ENCODE data around the gene CHN2.
"Not testable (repeated sequence)": the region's sequence is repeated elsewhere in the genome, so short reads cannot be mapped to it uniquely, and the experiment has no call there.

CHN2 gene

DNA sequence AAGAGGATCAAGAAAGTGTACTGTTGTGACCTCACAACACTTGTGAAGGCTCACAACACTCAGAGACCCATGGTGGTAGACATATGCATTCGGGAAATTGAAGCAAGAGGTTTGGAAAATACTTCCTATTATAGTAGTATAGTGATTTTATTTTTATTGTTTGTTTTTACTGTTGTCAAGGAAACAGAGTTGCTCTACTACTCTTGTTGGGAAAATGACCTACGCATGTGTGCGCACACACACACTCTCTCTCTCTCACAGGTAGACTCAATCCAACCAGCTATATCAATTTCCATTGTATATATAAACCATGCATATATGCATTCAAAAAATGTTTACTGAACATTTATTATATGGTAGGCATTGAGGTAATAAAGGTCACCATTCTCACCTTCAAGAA, 305.4 kb downstream of the CHN2 start:
- DNase-seq (ENCODE audit: low spot score): no peak

- no peak for DNase-seq (ENCODE audit: low spot score)
Measured at GRCh38 chr7:29500719-29501118, 306.1 kb downstream of the CHN2 start.

DNA sequence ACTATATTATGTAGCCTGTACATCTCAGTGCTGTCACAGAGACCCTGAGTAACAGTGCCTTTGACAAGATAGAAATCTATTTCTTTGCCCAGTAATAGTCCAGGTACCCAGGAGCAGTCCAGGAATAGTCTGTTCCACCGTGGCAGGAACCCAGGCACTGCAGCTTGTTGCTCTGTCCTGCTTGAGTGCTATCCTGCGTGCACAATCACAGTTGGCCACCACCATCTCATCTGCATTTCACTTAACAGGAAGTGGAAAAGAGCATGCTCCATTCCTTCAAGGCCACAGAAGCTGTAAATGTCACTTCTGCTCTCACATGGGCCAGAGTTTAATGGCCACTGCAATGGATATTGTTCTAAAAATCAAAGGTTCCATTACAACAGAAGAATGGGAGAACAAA, 307.6 kb downstream of the CHN2 start:
- DNase-seq (ENCODE audit: low spot score): no peak

DNA sequence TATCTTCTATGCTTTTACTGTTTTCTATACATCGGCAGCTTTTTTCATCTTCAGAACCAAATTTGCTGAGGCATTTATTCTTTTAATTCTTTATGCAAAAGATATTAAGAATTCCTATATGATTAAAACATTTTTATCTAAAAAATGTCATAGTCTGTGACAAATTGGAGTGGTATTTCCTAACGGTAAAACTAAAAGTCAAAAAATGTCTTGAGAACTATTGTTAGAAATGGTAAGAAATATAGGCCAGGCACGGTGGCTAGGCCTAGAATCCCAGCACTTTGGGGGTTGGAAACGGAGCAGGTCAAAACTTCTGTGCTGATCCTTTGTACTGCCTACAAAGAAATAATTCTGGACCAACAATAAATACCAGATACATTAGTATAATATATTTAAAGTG, 311.4 kb downstream of the CHN2 start:
- DNase-seq (ENCODE audit: low spot score): no peak

- no peak for DNase-seq (ENCODE audit: low spot score)
Measured at GRCh38 chr7:29508608-29509007, 314.0 kb downstream of the CHN2 start.

- no peak for DNase-seq (ENCODE audit: low spot score)
Measured at GRCh38 chr7:29510028-29510427, 315.5 kb downstream of the CHN2 start.

- DNase-seq (ENCODE audit: low spot score): no peak
Measured at GRCh38 chr7:29511337-29511736, 316.8 kb downstream of the CHN2 start.

GRCh38 chr7:29511851-29512250, 317.3 kb downstream of the CHN2 start:
- no peak for DNase-seq (ENCODE audit: low spot score)

DNA sequence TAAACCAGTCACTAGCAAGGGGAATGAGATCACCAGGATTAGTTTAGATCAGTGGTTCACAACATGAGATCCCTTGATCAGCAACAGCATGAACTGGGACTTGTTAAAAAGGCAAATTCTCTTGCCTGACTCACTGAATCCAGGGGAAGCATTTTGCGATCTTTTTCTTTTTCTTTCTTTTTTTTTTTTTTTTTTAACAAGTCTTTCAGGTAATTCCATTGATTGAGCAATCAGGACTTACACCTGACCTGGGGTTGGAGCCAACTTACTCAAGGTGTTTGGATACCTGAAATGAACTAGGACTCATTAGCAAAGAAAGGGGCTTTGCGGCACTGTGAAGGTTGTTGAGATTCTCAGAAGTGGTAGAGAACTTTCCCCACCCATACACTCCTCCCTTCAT, 321.9 kb downstream of the CHN2 start:
- no peak for DNase-seq (ENCODE audit: low spot score)

GRCh38 chr7:29518616-29519015, 324.0 kb downstream of the CHN2 start:
- DNase-seq (ENCODE audit: low spot score): no peak

GRCh38 chr7:29523728-29524127, 329.2 kb downstream of the CHN2 start:
- no peak for DNase-seq (ENCODE audit: low spot score)

- no peak for DNase-seq (ENCODE audit: low spot score)
Measured at GRCh38 chr7:29527505-29528108, 333.0 kb downstream of the CHN2 start.

- not testable (repeated sequence) for DNase-seq (ENCODE audit: low spot score)
Measured at GRCh38 chr7:29528526-29528925, 334.0 kb downstream of the CHN2 start.

Measured in ecto neural progenitor cell (in vitro differentiated cells).